ENCODE data around the gene CPOX.

- TF ChIP-seq FOXK2 (IDR thresholded peaks at IDR 0.05), result no peak
- no peak for TF ChIP-seq PKNOX1 (IDR thresholded peaks at IDR 0.05)
- no peak for TF ChIP-seq BHLHE40 (IDR thresholded peaks at IDR 0.05; ENCODE audit: borderline replicate concordance)
- TF ChIP-seq TARDBP (IDR thresholded peaks at IDR 0.05), result no peak
- no peak for TF ChIP-seq ELF4 (IDR thresholded peaks at IDR 0.05)
- TF ChIP-seq ARNT (IDR thresholded peaks at IDR 0.05), result no peak
- no peak for TF ChIP-seq ZNF384 (IDR thresholded peaks at IDR 0.05)
- no peak for TF ChIP-seq NFRKB (IDR thresholded peaks at IDR 0.05)
Observed at GRCh38 chr3:98584547-98584946, 8.9 kb downstream of the CPOX start.
